UCSD-AML1 (cell line): ENCODE measurements around the gene HCFC1.

Source experiments
- DNase-seq: peaks from one replicate; lab custom pipeline; 2025; ENCODE audit not compliant: unreplicated experiment; lab: John Stamatoyannopoulos, UW

HCFC1 gene

DNA sequence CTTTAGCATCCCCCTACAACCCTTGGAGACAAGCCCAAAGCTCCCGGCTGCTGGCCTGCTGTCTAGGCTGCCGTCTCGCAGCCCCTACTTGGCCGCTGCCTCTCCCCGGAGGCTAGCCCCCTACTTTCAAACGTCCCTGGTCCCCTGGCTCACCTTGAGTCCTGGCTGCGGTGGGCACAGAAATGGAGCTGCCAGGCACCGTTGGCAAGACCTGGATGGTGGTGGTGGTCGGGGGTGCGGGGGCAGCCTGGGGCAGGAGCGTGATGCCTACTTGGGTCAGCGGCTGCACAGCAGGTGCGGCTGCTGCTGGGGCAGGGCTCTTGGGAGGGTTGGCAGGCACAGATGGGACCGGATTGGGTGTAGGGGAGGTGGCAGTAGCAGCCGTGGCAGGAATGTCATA is 12.0 kb downstream of the HCFC1 start:
- no peak for DNase-seq

DNA sequence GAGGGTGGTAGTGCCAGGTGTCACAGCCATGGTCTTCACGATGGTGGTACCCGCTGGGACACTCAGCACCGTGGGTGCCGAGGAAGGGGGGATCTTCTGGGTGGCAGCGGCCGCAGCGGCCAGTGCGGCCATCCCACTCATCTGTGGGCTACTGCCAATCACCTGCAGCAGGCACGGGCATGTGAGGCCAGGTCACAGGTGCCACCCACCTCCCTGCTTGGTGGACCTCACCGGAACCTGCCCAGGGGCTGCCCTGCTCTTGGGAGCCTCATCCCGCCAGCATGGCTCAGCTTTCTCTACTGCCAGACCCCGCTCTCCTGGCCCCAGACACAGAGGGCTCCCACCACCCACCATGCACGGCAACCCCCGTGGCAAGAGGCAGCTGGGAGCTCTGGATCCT is 13.0 kb downstream of the HCFC1 start:
- no peak for DNase-seq

DNA sequence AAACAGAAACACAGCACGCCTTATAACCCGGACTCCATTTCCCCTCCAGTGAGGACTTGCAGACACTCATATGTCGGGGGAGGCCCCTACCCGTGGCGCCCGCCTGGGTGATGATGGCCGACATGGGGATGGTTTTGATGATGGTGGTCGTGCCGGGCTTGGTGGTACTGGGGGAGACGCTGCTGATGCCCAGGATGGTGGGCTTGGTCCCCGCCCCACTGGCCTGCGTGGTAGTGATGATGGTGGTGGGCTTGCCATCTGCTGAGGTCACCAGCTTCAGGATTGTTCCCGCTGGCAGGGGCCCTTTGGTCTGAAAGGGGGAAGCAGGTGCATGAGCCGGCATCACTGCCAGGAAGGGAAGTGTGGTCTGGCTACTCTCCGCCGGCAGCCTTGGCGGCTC is 14.4 kb downstream of the HCFC1 start:
- no peak for DNase-seq

DNA sequence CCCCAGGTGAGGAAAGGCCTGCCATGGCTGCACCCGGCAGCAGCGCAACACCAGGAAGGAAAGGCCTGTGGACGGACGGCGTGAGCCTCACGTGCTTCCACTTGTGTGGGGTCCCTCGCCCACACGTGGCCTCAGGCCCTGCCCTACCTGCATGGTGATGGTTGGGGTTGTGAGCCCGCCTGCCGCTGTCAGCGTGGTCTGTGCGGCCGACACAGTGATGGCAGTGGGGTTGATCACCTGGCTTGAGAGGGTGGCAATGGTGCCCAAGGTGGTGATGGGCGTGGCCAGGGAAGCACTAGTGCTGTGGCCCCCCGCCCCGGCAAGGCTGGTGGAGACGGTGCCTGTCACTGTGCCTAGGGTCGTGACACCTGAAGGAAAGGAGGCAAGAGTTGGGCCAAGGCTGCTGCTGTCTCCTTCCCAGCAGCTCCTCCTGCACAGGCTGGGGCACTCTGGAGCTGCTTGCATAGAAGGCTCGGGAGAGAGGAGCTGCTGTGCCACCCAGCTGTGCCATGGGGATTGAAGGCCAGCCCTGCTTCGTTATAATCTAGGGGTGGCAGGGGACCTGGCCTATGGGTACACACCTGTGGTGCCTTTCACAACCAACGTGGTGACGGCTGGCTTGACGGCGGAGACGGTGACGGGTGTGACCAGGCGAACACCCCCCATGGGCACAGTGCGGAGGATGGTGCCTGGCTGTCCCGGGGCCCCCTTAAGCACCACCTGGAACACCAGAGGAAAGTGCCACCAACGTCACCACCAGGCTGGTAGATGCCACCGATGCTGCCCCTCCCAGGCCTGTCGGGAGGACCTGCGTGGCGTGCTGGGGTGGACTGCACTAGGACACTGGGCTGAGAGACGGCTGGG is 15.3 kb downstream of the HCFC1 start:
- no peak for DNase-seq

DNA sequence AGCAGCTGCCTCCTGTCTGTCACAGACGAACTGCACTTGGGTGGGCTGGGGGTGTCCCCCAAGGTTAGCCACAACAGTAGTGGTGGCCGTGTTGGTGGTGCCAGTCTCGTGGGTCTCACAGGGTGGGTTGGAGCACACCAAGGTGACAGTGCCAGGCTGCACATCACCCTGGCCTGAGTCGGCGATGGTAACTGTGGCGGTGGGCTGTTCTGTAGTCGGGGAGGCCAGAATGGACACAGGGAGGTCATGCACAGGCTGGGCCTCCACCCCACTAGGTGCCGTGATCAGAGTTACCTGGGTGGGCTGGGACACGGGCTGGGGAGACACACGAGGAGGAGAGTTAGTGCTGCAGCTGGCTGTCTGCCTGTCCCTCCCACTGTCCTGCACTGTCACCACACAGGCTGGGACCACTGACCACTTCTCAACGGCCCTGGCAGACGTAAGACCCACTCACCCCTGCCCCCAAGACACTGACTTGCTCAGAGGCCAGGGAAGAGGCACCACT is 16.3 kb downstream of the HCFC1 start:
- DNase-seq, result no peak

DNA sequence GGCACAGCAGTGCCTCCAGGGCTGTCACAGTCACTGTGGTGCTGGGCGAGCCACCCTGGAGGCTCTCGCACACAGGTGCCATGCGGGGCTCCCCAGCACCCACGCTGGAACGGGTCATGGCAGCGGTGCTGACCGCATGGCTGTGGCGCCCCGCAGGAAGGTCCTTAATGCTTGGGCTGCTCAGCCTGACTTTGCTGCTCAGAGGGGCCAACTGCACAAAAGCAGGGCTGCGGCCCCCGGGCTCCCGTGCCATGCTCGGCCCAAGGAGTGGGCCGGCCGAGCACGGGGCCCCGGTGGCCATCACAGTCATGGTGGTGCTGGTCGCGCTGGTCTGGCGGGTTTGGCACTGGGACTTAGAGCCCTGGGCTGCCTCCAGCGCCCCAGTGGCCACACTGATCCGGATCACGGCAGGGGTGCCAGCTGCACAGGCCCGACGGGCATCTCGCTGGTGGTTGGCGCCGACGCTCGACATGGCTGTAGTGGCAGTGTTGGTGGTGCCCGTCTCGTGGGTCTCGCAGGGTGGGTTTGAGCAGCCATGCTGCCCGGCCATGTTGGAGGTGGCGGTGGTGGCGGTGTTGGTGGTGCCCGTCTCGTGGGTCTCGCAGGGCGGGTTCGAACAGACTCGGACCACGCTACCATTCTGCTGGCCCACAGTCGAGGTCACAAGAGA is 16.9 kb downstream of the HCFC1 start:
- DNase-seq, result no peak

DNA sequence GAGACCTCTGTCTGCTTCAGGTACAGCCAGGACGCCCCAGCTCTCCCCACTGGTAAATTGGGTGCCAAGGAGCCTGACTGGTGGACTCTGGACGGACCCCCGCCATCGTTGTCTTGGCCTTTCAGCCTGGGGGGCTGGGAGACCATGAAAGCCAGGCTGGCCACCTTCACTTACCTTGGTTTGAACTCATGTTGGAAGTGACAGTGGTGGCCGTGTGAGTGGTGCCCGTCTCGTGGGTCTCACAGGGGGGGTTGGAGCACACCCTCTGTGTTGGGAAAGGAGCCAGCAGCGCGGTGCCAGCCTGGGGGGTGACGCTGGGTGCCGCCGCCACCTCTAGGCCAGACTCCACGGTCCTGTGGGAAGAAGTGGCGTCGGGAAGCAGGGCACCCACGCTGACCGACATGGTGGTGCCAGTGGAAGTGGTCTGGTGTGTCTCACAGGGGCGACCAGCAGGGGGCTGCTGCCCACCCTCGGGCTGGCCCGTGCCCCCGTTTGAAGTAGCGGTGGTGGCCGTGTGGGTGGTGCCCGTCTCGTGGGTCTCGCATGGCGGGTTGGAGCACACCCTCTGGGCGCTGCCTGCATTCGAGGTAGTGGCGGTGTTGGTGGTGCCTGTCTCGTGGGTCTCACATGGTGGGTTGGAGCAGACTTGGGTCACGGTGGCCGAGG is 17.6 kb downstream of the HCFC1 start:
- no peak for DNase-seq

DNA sequence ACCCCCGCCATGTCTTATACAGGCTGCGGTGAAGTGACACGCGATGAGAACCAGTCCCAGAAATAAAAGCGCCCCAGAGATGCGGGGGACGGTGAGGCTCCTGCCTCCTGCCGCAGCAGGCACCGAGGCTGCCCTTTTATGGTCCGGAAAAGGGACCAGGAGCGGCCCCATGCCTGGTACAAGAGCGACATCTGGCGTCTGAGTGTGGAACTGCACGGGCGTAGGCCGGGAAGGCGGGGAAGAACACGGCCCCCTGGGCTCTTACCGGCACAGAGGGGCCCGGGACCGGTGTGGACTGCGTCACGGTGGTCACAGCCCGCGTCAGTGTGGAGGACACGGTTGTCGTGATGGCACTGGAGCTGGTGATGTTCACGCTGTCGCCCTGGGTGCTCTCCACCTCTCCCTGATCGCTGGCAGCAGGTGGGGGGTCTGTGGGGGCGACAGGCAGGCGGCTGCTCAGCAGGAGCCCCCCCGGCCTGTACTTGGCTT is 18.2 kb downstream of the HCFC1 start:
- DNase-seq, result peak; percentile 70

DNA sequence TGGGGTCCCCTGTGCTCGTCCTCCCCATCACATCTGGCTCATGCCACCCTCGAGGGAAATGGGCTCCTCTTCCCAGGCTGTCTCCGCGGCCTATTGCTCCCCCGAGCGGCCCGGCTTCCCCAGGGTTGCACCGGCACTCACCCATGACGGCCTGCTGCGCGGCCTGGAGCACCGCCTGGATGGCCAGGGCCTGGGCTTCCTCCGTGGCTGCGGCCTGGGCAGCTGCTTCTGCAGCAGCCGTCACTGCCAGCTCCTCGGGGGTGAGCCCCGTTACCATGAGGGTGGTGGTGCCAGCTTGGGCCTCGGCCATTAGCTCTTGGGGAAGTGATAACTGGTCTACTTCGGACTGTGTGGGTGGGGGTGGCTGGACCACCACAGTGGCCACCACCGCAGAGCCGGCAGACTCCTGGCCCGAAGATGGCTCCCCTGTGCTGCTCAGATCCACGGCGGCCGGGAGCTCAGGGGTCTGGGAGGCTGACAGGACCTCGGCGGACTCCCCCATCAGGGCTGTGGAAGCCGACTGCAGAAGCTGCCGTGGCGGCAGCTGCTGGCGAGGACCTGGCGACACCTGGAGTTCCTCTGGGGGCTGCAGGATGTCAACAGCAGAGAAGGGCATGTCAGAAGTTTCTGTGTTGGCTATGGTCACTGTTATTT is 19.1 kb downstream of the HCFC1 start:
- DNase-seq, result no peak

DNA sequence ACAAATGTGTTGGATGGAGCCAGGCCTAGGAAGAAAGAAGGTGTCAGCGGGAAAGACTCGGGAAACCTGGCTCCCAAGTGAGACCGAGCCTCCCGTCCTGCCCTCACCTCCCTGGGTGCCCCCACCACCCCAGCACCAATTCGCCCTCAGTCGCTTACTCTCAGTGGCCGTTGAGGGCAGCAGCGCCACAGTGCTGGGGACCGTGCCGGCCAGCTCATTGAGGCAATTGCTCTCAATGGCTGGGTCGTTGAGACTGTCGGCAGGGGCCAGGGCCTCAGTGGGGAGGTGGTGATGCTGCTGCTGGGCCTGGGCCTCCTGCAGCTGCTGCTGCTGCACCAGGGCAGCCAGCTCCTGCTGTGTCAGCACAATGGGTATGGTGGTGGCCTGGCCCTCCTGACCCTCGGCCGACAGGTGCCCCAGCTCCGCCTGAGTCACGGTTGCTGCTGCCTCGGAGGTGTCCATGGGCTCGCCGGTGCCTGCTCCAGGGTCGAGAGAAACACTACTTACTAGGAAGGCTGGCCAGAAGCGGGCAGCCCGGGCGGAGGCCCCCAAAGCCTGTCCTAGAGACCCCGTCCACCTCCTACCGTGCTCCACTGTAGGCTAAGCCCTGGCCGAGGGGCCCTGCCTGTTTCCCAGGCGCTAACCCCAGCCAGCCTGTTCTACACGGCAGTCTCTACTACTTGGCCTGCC is 19.8 kb downstream of the HCFC1 start:
- no peak for DNase-seq

DNA sequence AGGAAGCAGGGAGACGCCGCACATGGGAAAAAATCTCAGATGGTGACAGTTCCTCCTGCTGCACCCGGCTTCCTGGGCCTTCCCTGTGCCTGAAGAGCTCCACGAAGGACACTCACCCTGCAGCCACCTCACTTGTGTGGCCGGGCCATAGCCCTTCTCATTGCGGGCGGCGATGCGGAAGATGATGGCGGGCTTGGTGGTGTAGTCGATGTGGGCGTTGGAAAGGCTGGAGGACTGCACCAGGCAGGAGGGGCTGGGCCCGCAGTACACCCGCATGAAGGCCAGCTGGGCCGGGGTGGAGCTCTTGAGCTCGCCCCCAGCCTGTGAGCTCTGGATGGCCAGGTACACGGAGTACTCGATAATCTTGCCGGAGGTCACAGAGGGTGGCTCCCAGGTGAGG is 21.5 kb downstream of the HCFC1 start:
- no peak for DNase-seq

DNA sequence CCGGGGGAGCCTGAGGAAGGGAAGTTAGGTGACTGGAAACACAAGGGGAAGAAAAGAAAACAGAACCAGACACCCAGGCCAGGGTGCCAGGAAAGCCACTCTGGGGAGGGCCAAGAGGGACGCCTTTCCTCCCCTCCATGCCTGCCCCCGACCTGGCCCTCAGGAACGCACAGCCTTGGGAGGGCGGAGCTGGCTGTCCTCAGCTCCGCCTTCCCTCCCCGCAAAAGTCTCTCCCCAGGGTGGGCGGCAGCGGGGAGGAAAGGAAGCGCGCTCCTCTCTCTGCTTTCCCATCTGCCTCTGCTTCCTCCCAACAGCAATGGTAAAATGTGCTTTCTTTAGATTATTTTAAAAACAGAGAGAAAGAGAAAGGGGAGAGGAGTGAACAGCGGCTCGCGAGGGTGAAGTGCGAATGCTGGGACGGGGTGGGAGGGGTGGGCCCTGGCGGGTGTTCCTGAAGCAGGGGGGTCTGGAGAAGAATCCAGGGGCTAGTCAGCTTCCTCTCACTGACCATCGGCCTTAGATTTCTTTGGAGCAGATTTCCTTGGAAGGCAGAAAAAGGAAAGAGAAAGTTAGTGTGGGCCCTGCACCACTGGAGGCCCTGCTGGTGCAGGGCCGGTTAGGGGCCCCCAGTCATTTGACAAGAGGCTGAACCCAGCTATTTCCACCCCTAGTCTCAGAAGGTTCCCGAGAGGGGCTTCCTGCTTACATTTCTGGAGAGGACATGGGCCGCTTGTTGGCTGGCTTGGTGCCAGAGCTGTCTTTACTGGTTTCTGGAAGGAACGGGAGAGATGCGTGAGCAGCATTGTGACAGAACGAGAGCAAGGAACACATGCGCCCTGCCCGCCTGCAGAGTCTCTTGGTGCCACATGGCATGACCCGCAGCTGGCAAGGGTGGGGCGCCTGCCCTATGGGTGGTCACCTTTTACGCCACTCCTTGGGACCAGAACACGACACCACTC is 22.5 kb downstream of the HCFC1 start:
- DNase-seq, result peak; percentile 35

DNA sequence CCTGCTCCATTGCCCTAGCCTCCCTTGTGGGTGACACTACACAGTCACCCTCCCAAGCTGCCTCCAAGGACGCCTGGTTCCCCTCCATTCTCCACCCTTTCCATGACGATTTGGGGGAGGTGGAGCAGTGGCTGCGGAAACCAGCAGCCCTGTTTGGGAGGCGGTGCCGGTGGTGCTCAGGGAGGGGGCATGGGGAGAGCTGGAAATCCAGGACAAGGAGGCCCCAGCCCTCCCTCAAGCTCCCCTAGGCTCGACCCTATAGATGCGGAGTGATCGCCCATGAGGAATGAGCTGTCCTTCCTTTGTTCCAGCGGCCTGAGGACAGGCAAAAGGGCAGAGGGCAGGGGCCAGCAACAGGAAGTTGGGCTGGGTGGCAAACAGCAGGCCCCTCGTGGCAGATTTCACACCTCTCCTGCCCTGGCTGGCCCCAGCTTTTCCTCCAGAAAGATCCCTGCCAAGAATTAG is 23.6 kb downstream of the HCFC1 start:
- no peak for DNase-seq

DNA sequence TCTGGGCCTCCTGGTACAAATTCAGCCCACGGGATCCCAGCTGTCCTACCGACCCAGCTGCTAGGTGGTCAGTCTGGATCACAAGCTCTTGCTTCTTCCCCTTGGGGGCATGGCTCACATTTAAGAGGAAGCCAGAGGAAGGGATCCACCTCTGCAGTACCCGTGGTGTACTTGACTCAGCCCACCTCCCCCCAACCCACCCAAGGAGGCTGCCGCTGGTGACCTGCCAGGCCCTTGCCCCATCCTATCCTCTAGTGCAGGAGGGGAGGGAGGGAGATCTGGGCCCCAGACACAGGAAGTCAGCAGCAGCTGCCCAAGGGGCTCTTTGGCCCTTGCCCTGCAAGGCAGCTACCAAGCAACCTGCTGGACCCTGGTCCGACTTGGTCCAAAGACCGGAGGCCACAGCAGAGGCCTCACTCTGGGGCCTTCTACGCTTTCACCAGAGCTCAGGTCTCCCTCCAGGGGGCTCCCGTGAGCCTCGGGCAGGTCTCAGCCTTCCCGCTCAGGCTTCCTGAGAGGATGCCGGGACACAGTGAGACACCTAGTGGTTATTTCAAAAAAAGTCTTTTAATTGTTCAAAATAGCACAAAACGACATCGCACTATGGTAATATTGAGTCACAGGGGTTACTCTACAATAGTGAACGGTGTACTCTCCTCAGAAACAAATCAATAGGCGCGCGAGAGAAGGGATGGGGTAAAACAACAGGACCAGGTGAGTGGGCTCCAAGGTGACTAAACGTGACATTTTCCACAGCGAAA is 24.4 kb downstream of the HCFC1 start:
- peak; percentile 82 for DNase-seq

DNA sequence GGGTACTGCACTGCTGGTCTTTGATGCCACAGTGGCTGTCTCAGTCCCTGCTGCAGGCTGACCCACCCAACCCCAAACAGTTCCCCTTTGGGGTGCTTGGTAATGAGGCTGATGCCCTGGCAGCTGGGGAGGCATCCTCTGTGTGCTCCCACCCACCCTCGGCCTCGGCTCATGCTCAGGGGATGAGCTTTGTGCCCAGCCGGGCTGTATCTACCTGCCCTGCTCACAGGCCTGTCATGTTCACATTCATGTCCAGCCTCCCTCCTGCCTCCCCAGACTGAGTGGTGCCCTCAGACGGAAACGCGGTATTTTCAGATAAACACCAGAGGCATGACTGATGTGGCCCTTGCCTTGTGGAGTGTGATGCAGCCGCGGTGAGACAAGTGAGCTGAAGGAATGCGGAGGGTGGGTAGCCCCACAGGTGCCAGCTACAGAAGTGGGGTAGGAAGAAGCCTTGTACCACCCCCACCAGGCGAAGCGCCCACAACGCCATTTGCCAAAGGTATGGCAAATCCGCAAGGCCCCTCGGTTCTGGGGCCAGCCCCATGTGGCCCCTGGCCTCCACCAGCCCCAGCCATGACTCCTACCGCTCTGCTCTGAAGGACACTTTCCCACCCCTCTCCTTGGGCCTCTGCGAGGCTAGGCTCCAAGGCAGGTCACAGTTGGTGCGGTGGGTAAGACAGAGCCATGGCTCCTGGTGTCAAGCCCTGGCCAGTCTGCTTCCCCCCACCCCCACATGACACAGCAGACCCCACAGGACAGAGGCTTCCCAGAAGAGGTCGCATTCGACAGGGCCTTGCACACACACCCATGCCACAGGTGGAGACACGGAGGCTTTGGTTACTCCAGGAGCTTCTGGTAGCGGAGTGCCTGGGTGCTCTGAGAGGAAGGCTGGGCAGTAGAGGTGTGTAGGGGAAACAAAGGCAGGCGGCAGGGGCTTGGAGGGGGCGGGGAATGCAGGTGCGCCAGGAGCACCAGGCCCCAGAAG is 25.4 kb downstream of the HCFC1 start:
- DNase-seq, result no peak

DNA sequence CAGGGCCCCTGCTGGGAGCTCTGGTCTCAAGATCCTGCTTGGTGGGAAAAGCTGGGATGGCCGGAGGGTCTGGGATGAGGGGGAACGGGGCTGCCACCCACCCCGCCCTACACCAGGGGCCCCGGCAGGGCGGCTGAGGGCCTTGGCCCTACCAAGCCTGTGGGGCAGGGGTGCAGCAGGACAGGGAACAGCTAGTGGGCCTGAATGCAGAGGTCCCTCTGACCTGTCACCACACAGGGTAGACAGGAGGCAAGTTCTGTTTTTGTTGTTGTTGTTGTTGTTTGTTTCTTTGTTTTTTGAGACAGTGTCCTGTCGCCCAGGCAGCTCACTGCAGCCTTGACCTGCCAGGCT is 26.8 kb downstream of the HCFC1 start:
- no peak for DNase-seq

DNA sequence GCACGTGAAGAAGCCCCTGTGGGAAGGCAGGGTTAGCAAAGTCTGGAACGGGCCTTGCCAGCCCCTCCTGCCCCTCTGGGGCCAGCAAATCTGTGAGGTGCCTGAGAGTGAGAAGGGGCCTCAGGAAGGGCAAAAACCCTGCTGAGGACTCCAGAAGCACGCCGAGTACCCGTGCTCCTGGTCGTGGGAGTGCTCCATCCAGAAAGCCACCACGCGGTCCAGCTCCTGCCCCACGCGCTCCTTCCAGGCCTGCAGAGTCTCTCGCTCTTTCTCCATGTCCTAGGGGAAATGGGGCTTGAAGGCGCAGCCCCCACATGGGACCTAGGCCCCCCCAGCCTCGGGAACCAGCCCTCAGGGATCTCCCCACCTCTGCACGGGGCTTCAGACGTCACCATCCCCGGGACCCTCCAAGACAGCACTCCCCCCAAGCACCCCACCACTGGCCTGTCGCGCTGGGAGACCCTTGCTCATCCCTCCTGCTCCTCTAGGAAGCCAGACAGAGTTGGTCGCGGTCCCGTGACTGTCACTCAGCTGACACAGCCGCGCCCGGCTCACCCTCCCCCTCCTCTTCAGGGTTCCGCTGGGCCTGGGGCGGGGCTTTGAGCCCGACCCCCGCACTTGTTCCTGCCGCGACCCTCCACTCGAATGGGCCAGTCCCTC is 27.3 kb downstream of the HCFC1 start, which contains the start of gene RENBP:
Gene RENBP, minus strand, starts transcription at position 504 of the 660 bp plus-strand sequence. Its CDS starts 33 bp downstream, at position 471.
- DNase-seq, result peak; percentile 46
